Right lobe of liver (tissue), 6 donors: Measurements from ENCODE around the gene SQSTM1. TPM values are rescaled to one million over a fixed set of nuclear protein-coding genes. Genes with fewer than 3 reads are reported as not detected.

Experiments used
- ATAC-seq, 4 donors: fragments of 200-7000 bp; cut with Tn5 transposase; one replicate each; pipeline ENCODE4 v1.9.1; 2020; ENCODE audit warnings: mild to moderate bottlenecking in 4 of 4, moderate library complexity in 4 of 4
- DNase-seq, 3 donors: peaks; one replicate each; pipeline ENCODE4 v3.0.0-alpha.2; 2020
- H3K27ac ChIP-seq, 3 donors: fragments of 200-600 bp; one replicate each; pipeline ENCODE4 v1.8.0; 2022
- H3K27me3 ChIP-seq, 2 donors: fragments of 200-600 bp; one replicate each; pipeline ENCODE4 v1.8.0; 2022
- H3K36me3 ChIP-seq, 4 donors: fragments of 200-600 bp; sonication (generic) in 1 of 4; one replicate each; pipeline versions ENCODE4 v1.5.1 to v1.8.0; 2017 to 2022; ENCODE audit warnings: control low read depth in 1 of 4
- H3K4me1 ChIP-seq, 4 donors: fragments of 200-600 bp; sonication (generic) in 1 of 4; one replicate each; pipeline versions ENCODE4 v1.5.1 to v1.8.0; 2017 to 2022; ENCODE audit warnings: control low read depth in 1 of 4
- H3K4me3 ChIP-seq, 3 donors: fragments of 200-600 bp; one replicate each; pipeline ENCODE4 v1.8.0; 2022
- H3K9me3 ChIP-seq, 4 donors: fragments of 200-600 bp; sonication (generic) in 1 of 4; one replicate each; pipeline versions ENCODE4 v1.5.1 to v1.8.0; 2017 to 2022; ENCODE audit warnings: control low read depth in 1 of 4
- POLR2A ChIP-seq: fragments of 450-650 bp; IDR thresholded peaks from one replicate; pipeline ENCODE4 v1.6.1; 2017; ENCODE audit warnings: antibody characterized with exemption, mild to moderate bottlenecking
- WGBS: methylation state at CpG from one replicate; pipeline ENCODE4 v1.1.6; 2018; ENCODE audit warnings: low coverage, low lambda C conversion rate; ENCODE audit not compliant: insufficient coverage; ENCODE audit errors: missing lambda C conversion rate; 5-methylcytosine and 5-hydroxymethylcytosine counted together
- intact Hi-C, 2 donors: fragments of 100-400 bp; cut with DNase I; formaldehyde crosslinking; loops; one replicate each; pipeline versions ENCODE4 v1.11.2 to v1.14.1; 2022
- total RNA-seq, 6 experiments: library from RNA; depleted of rRNA in 2 of 6; stranded (reverse); fragments of >200 nt in 2 of 6; fragmentation: NEBNext Ultra II Directional in 3 of 6; extraction: Animal tissue kit (Norgen Biotek cat#: 25700) in 3 of 6; gene quantifications; one replicate each; pipeline versions ENCODE4 v1.1.0 to v1.2.4, GENCODE V29; 2016 to 2023
- TF ChIP-seq, protein P1 (sequence below), 4 donors: fragments of 200-600 bp in 3 of 4; fragments of 450-650 bp in 1 of 4; IDR thresholded peaks; one replicate each; pipeline versions ENCODE4 v1.5.1 to v1.8.0; 2016 to 2022; ENCODE audit warnings: antibody characterized with exemption in 4 of 4, mild to moderate bottlenecking in 2 of 4
- donor health status: DM: no; HTN: yes; CAD: no.
- donor health status: DM: no; HTN: no; CAD: no.
- donor health status: DM: no; HTN: no; CAD: no.
- donor health status: DM: no; HTN: yes; CAD: no.
- donor health status: DM: no; HTN: yes; CAD: no.

SQSTM1 gene
- total RNA-seq, 6 experiments from 2014 or later, result 195 to 1,174 (median 649) TPM

DNA sequence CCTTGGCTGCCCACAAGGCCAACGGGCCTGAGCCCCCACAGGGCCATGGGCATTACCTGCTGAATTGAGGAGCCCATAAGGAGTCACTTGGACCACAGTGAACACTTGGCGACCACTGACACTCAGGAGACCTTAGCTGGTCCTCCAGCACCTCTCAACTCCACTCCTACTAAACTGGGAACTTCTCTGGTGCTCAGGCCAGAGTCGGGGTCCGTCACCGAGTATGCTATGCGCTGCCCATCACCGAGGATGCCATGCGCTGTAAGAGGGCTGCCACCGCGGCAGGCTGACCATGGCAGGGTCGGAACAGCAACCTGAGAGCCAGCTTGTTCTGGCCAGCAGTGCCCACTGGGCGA is 600 bp upstream of the SQSTM1 start:
- Histone ChIP-seq H3K4me1 (peaks cover 0 to 65% (median 22%) of the 10 kb centered on the region in 4 donors), H3K27me3 (no peaks in the 10 kb centered on the region), H3K36me3 (peaks cover 0 to 30% (median 15%) of the 10 kb centered on the region in 4 donors), H3K9me3 (no peaks in the 10 kb centered on the region), H3K4me3 (peak overlapping the region; percentile 97 to 100 (median 100)), H3K27ac (peak overlapping the region; percentile 100)
- 15% methylated on average over 8 of the region's 12 CpGs for WGBS
- ATAC-seq (peak in 2 of 4 donors; percentile 0), DNase-seq (no peak)
- TF ChIP-seq POLR2A, result no peak
- TF ChIP-seq, protein P1, sequence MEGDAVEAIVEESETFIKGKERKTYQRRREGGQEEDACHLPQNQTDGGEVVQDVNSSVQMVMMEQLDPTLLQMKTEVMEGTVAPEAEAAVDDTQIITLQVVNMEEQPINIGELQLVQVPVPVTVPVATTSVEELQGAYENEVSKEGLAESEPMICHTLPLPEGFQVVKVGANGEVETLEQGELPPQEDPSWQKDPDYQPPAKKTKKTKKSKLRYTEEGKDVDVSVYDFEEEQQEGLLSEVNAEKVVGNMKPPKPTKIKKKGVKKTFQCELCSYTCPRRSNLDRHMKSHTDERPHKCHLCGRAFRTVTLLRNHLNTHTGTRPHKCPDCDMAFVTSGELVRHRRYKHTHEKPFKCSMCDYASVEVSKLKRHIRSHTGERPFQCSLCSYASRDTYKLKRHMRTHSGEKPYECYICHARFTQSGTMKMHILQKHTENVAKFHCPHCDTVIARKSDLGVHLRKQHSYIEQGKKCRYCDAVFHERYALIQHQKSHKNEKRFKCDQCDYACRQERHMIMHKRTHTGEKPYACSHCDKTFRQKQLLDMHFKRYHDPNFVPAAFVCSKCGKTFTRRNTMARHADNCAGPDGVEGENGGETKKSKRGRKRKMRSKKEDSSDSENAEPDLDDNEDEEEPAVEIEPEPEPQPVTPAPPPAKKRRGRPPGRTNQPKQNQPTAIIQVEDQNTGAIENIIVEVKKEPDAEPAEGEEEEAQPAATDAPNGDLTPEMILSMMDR (IDR thresholded peaks at IDR 0.05), result no peak
- intact Hi-C loops, result no loop called here

DNA sequence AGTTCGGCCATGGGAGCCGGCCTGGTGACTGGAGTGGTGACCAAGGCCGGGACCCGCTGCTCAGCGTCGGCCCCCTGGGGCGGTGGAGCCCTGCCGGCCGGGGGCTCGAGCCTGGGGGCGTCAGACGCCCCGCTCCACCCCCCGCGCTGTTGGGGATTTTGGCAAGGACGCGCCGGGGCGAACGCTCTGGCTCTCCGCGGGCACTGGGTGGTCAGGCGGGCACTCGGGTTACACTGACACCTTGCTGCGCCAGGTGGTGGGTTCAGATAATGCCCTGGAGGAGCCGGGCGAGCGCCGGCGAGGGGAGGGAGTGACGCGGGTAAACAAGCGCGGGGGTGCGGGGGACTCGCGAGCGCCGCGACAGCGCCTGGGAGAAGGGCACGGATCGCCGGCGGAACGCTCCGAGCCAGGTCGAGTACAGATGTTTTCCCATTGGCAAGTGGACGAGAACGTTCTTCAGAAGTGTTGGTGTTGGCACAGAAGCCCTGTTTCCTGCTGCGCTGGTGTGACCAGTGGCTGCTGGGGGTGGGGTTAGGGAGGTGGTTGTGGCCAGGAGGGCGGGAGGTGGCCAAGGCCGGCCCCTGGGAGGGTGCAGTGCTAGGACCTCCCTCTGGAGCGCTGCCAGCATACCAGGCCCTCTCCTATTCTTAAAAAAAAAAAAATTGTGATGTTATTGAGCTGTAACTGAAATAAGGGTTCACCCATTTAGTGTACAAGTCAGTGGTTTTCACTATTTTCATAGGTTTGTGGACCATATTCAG is 773 bp downstream of the SQSTM1 start:
- H3K27me3 ChIP-seq, result no peaks in the 10 kb centered on the region
- intact Hi-C loops, result no loop called here
- H3K36me3 ChIP-seq, result peaks cover 0 to 44% (median 23%) of the 10 kb centered on the region in 4 donors
- H3K27ac ChIP-seq, result peak overlapping the region; percentile 100
- no peaks in the 10 kb centered on the region for H3K9me3 ChIP-seq
- peaks cover 0 to 75% (median 29%) of the 10 kb centered on the region in 4 donors for H3K4me1 ChIP-seq
- H3K4me3 ChIP-seq, result peak overlapping the region; percentile 97 to 100 (median 100)
- ATAC-seq, result peak; percentile 46 to 77 (median 63)
- TF ChIP-seq, protein P1 (IDR thresholded peaks at IDR 0.05), result peak in 1 of 4 donors; percentile 7
- peak; percentile 81 for TF ChIP-seq POLR2A
- peak; percentile 97 to 99 (median 98) for DNase-seq
- WGBS, result 1% methylated on average over 19 of the region's 54 CpGs

DNA sequence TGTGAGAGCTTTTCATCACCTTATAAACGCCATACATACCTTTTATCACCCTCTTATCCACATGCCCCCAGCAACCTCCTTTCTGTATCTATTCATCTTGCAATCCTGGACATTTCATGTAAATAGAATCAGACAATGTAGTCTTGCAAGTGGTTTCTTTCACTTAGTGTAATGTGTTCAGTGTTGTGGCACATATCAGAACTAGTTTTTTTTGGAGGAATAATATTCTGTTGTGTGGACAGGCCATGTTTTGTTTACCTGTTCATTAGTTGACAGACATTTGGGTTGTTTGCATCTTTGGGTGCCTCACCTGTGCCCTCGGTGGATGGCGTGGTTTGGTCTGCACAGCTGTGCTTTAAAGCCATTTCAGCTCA is 1.3 kb downstream of the SQSTM1 start:
- intact Hi-C loops, result no loop called here
- ATAC-seq, result no peak
- TF ChIP-seq, protein P1 (IDR thresholded peaks at IDR 0.05), result no peak
- no peak for TF ChIP-seq POLR2A
- Histone ChIP-seq H3K4me1 (peaks cover 0 to 76% (median 32%) of the 10 kb centered on the region in 4 donors), H3K4me3 (peak overlapping the region; percentile 97 to 100 (median 100)), H3K27ac (peak overlapping the region in 2 of 3 donors; percentile 100), H3K27me3 (no peaks in the 10 kb centered on the region), H3K36me3 (peaks cover 0 to 50% (median 28%) of the 10 kb centered on the region in 4 donors), H3K9me3 (no peaks in the 10 kb centered on the region)
- no peak for DNase-seq
- 17% methylated on average over 3 of the region's 3 CpGs for WGBS

DNA sequence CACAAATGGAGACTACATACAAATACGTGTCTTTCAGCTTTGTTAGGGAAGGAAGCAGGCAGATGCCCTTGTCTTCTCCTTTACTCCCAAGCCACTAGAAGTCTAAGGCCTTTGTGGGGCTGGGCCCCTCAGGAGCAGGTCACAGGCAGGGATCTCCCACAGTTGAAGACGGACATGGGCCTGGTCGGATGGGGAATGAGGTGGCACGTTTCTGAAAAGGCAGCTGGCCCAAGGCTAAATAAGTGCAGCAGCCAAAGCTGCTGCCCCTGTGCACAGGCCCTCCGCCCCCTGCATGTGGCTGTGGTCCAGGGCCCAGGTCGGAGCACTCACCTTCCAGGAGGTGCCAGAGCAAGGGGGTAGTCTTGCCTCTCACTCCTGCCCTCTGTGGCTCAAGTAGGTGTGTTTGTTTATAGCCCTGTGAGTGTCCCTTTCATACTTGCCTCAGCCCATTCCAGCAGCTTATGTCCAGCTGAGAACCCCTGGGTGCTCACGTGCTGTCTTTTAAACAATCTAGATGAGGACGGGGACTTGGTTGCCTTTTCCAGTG is 1.8 kb downstream of the SQSTM1 start:
- Histone ChIP-seq H3K4me1 (peaks cover 0 to 75% (median 32%) of the 10 kb centered on the region in 4 donors), H3K36me3 (peaks cover 0 to 55% (median 32%) of the 10 kb centered on the region in 4 donors), H3K9me3 (no peaks in the 10 kb centered on the region), H3K27me3 (no peaks in the 10 kb centered on the region), H3K27ac (peak overlapping the region; percentile 14 to 100 (median 27)), H3K4me3 (peak overlapping the region; percentile 97 to 100 (median 100))
- TF ChIP-seq, protein P1 (IDR thresholded peaks at IDR 0.05), result no peak
- 18% methylated on average over 6 of the region's 8 CpGs for WGBS
- ATAC-seq, result no peak
- intact Hi-C loops, result no loop called here
- DNase-seq, result peak in 1 of 3 donors; percentile 55
